HCT116 (cell line): Measurements from ENCODE around the gene TMEM41A. TPM values are rescaled to one million over a fixed set of nuclear protein-coding genes. Genes with fewer than 3 reads are reported as not detected.

ENCODE experiments used
- ATAC-seq: fragments of 200-7000 bp; cut with Tn5 transposase; 2 replicates; pipeline ENCODE4 v1.9.1; 2020; ENCODE audit warnings: mild to moderate bottlenecking, moderate library complexity
- BruUV-seq: library from RNA; stranded (reverse); fragments of 400-500 nt; replicated peaks from 2 replicates; lab custom pipeline; 2021; lab: Mats Ljungman, UMichigan
- CTCF ChIA-PET: fragments of 300-600 bp; sonication (Branson Sonifier 250); formaldehyde crosslinking; loops from one replicate; lab custom pipeline; 2021; ENCODE audit warnings: antibody characterized with exemption; lab: Charles Lee
- POLR2A ChIA-PET: fragments of 300-600, 350-600 bp; sonication (Branson Sonifier 250); formaldehyde crosslinking; loops from one replicate; lab custom pipeline; 2021; ENCODE audit warnings: antibody characterized with exemption; lab: Charles Lee
- RAD21 ChIA-PET, 2 experiments: fragments of 300-600 bp; sonication (Branson Sonifier 250); formaldehyde crosslinking; loops; one replicate each; lab custom pipeline; 2023; ENCODE audit warnings: low total read pairs in 2 of 2; ENCODE audit not compliant: uncharacterized antibody in 2 of 2, unreplicated experiment in 2 of 2, low non-redundant PET in 1 of 2; lab: Charles Lee
- DNase-seq: peaks from one replicate; pipeline ENCODE4 v3.0.0-alpha.2; 2010; ENCODE audit warnings: low read depth, low spot score
- H2AFZ ChIP-seq: fragments of 200-600 bp; shearing (Covaris generic), sonication (generic); 2 replicates; pipeline ENCODE4 v1.6.1; 2017; ENCODE audit warnings: low read depth, mixed run types, mixed read lengths, antibody characterized with exemption, low read length; ENCODE audit not compliant: poor library complexity, severe bottlenecking
- H3K27ac ChIP-seq: 2 replicates; pipeline ENCODE4 v1.5.1; 2012; ENCODE audit warnings: low read depth, low read length
- H3K27me3 ChIP-seq: fragments of 200-600 bp; sonication (generic); 2 replicates; pipeline ENCODE4 v1.6.1; 2016; ENCODE audit warnings: mixed run types, low read length, mixed read lengths; ENCODE audit not compliant: insufficient read depth
- H3K36me3 ChIP-seq, 2 experiments: fragments of 200-500 bp in 1 of 2; fragments of 200-600 bp in 1 of 2; sonication (Bioruptor generic) in 1 of 2; sonication (generic) in 1 of 2; 2 replicates each; pipeline versions ENCODE4 v1.5.1 to v1.6.1; 2014 to 2016; ENCODE audit warnings: low read length in 2 of 2, inconsistent platforms in 1 of 2, mixed read lengths in 1 of 2, mixed run types in 1 of 2; ENCODE audit not compliant: insufficient read depth in 2 of 2, control insufficient read depth in 1 of 2
- H3K4me1 ChIP-seq, 2 experiments: fragments of 200-600 bp in 1 of 2; sonication (generic) in 1 of 2; 2 replicates each; pipeline versions ENCODE4 v1.5.1 to v1.6.1; 2012 to 2017; ENCODE audit warnings: low read length in 2 of 2, inconsistent platforms in 1 of 2, mild to moderate bottlenecking in 1 of 2, mixed read lengths in 1 of 2, mixed run types in 1 of 2, moderate library complexity in 1 of 2; ENCODE audit not compliant: insufficient read depth in 2 of 2, control insufficient read depth in 1 of 2
- H3K4me2 ChIP-seq: fragments of 200-600 bp; sonication (generic); 2 replicates; pipeline ENCODE4 v1.6.1; 2017; ENCODE audit warnings: mixed run types, low read length, mixed read lengths
- H3K4me3 ChIP-seq, 2 experiments: fragments of 200-600 bp in 1 of 2; sonication (generic) in 1 of 2; replicated peaks in 1 of 2; 2 replicates each; pipeline ENCODE4 v1.5.1; 2011 to 2016; ENCODE audit warnings: low read length in 2 of 2, control low read depth in 1 of 2, low read depth in 1 of 2, mild to moderate bottlenecking in 1 of 2, mixed read lengths in 1 of 2, mixed run types in 1 of 2
- H3K79me2 ChIP-seq: fragments of 200-600 bp; sonication (generic); 2 replicates; pipeline ENCODE4 v1.6.1; 2017; ENCODE audit warnings: mild to moderate bottlenecking, mixed run types, low read length, moderate library complexity, mixed read lengths; ENCODE audit not compliant: insufficient read depth
- H3K9ac ChIP-seq: fragments of 200-600 bp; sonication (generic); 2 replicates; pipeline ENCODE4 v1.6.1; 2016; ENCODE audit warnings: low read length, mixed read lengths
- H3K9me2 ChIP-seq: fragments of 200-600 bp; sonication (generic), shearing (Covaris generic); 2 replicates; pipeline ENCODE4 v1.6.1; 2017; ENCODE audit warnings: mixed run types, mild to moderate bottlenecking, moderate library complexity; ENCODE audit not compliant: insufficient read depth
- H3K9me3 ChIP-seq, 2 experiments: fragments of 200-500 bp in 1 of 2; fragments of 200-600 bp in 1 of 2; sonication (Bioruptor generic) in 1 of 2; sonication (generic) in 1 of 2; 2 replicates each; pipeline ENCODE4 v1.6.1; 2014 to 2017; ENCODE audit warnings: low read length in 2 of 2, mixed read lengths in 2 of 2, inconsistent platforms in 1 of 2, low read depth in 1 of 2, mild to moderate bottlenecking in 1 of 2, mixed run types in 1 of 2, moderate library complexity in 1 of 2; ENCODE audit not compliant: control insufficient read depth in 1 of 2, insufficient read depth in 1 of 2
- H4K20me1 ChIP-seq: fragments of 200-600 bp; sonication (generic), shearing (Covaris generic); 2 replicates; pipeline ENCODE4 v1.6.1; 2017; ENCODE audit warnings: mixed run types, mild to moderate bottlenecking, moderate library complexity; ENCODE audit not compliant: insufficient read depth
- CEBPB ChIP-seq: IDR thresholded peaks from 2 replicates; pipeline ENCODE4 v1.6.1; 2012; ENCODE audit warnings: low read depth
- CTCF ChIP-seq, 3 experiments: fragments of 200-600 bp in 1 of 3; sonication (generic) in 1 of 3; IDR thresholded peaks in 2 of 3; conservative IDR thresholded peaks in 1 of 3; 2 replicates each; pipeline ENCODE4 v1.5.1; 2012 to 2017; ENCODE audit warnings: low read depth in 2 of 3, low read length in 2 of 3, antibody characterized with exemption in 1 of 3, borderline replicate concordance in 1 of 3, control low read depth in 1 of 3, mild to moderate bottlenecking in 1 of 3, mixed read lengths in 1 of 3, mixed run types in 1 of 3, moderate library complexity in 1 of 3; ENCODE audit not compliant: insufficient read depth in 1 of 3
- EZH2phosphoT487 ChIP-seq: fragments of 200-600 bp; IDR thresholded peaks from 2 replicates; pipeline ENCODE4 v1.6.1; 2018; ENCODE audit warnings: antibody characterized with exemption, borderline replicate concordance
- POLR2AphosphoS5 ChIP-seq: IDR thresholded peaks from 2 replicates; pipeline ENCODE4 v1.6.1; 2011; ENCODE audit warnings: mild to moderate bottlenecking, low read depth, low read length, moderate library complexity
- RAD21 ChIP-seq: IDR thresholded peaks from 2 replicates; pipeline ENCODE4 v1.6.1; 2012; ENCODE audit warnings: low read depth, mild to moderate bottlenecking
- SIN3A ChIP-seq: IDR thresholded peaks from 2 replicates; pipeline ENCODE4 v1.6.1; 2012; ENCODE audit warnings: low read depth
- SRF ChIP-seq: IDR thresholded peaks from 2 replicates; pipeline ENCODE4 v1.6.1; 2012; ENCODE audit warnings: low read depth
- TCF7L2 ChIP-seq: IDR thresholded peaks from 2 replicates; pipeline ENCODE4 v1.7.0; 2011; ENCODE audit warnings: borderline replicate concordance, inconsistent platforms; ENCODE audit not compliant: insufficient read depth, insufficient read length; ENCODE audit errors: extremely low read depth
- ZNF274 ChIP-seq: fragments of 200-500 bp; sonication (Bioruptor generic); IDR thresholded peaks from 2 replicates; pipeline ENCODE4 v1.6.1; 2014; ENCODE audit warnings: mild to moderate bottlenecking, low read depth, low read length, inconsistent platforms
- intact Hi-C: fragments of 100-400 bp; cut with micrococcal nuclease; formaldehyde crosslinking; loops from 2 replicates; pipeline ENCODE4 v1.10.0; 2022
- total RNA-seq: library from RNA; stranded (reverse); gene quantifications from one replicate; pipeline ENCODE4 v1.2.1, GENCODE V29; 2021; ENCODE audit not compliant: unreplicated experiment

Gene TMEM41A
- total RNA-seq, 1 experiment from 2014 or later: 25.4 TPM

- Histone ChIP-seq H3K9me2 (no peaks in the 10 kb centered on the region), H3K27me3 (no peaks in the 10 kb centered on the region), H3K36me3 (no peaks in the 10 kb centered on the region), H3K27ac (no peak overlapping the region), H2AFZ (no peak overlapping the region), H3K4me2 (no peak overlapping the region), H3K9me3 (no peaks in the 10 kb centered on the region), H3K9ac (no peak overlapping the region), H4K20me1 (no peaks in the 10 kb centered on the region), H3K4me3 (no peak overlapping the region), H3K79me2 (no peaks in the 10 kb centered on the region), H3K4me1 (peaks cover 34 to 44% of the 10 kb centered on the region in 2 experiments)
- ATAC-seq: no peak
- DNase-seq: no peak
- CTCF ChIA-PET: no interaction called here
- BruUV-seq: no TSS peak
- intact Hi-C loops: no loop called here
- RAD21 ChIA-PET: no interaction called here
- POLR2A ChIA-PET: no interaction called here
- TF ChIP-seq CTCF (IDR thresholded peaks at IDR 0.05 in 2 of 3, conservative IDR thresholded peaks at IDR 0.05 in 1 of 3; ENCODE audit: borderline replicate concordance in 1 of 3, insufficient read depth in 1 of 3, low read depth in 2 of 3, low read length in 2 of 3) (no peak), POLR2AphosphoS5 (no peak), RAD21 (no peak), EZH2phosphoT487 (no peak), ZNF274 (no peak), SRF (no peak), CEBPB (no peak), TCF7L2 (no peak), SIN3A (no peak)
Observed at GRCh38 chr3:185539934-185540333, 41.1 kb upstream of the TMEM41A start.
